Type B pancreatic cell (in vitro differentiated cells): Measurements from ENCODE around the gene CEACAM19. TPM values are rescaled to one million over a fixed set of nuclear protein-coding genes. Genes with fewer than 3 reads are reported as not detected.
A peak's percentile ranks its signal among the peaks of the same experiment; 100 is the strongest.

Experiments
- DNase-seq: peaks from one replicate; pipeline ENCODE4 v3.0.0; 2021; ENCODE audit warnings: mixed read lengths; ENCODE audit not compliant: unreplicated experiment; ENCODE audit errors: extremely low spot score
- H3K27ac Mint-ChIP-seq: 2 replicates; pipeline ENCODE4 v1.8.0; 2021; ENCODE audit warnings: mild to moderate bottlenecking, mixed read lengths
- H3K27me3 Mint-ChIP-seq: 2 replicates; pipeline ENCODE4 v1.8.0; 2021; ENCODE audit warnings: mixed read lengths
- H3K36me3 Mint-ChIP-seq: 2 replicates; pipeline ENCODE4 v1.8.0; 2021; ENCODE audit warnings: mixed read lengths
- H3K4me1 Mint-ChIP-seq: one replicate; pipeline ENCODE4 v1.8.0; 2021; ENCODE audit warnings: mixed read lengths; ENCODE audit not compliant: unreplicated experiment
- H3K4me3 Mint-ChIP-seq: 2 replicates; pipeline ENCODE4 v1.8.0; 2021; ENCODE audit warnings: mild to moderate bottlenecking, mixed read lengths
- H3K9me3 Mint-ChIP-seq: 2 replicates; pipeline ENCODE4 v1.8.0; 2021; ENCODE audit warnings: mixed read lengths
- total RNA-seq: library from RNA; stranded (reverse); gene quantifications from 2 replicates; pipeline ENCODE4 v1.2.1, GENCODE V29; 2021; ENCODE audit warnings: low replicate concordance
- TF ChIP-seq, protein P1 (sequence below): fragments of 200-600 bp; sonication (generic); conservative IDR thresholded peaks from 2 replicates; pipeline ENCODE4 v1.5.0; 2021; ENCODE audit warnings: antibody characterized with exemption, mild to moderate bottlenecking

CEACAM19 gene
- total RNA-seq, 1 donor from 2014 or later = 6.3 TPM

GRCh38 chr19:44722131-44723121, 51.1 kb downstream of the CEACAM19 start:
- no peak for DNase-seq
- H3K4me1 Mint-ChIP-seq = peaks cover 16% of the 10 kb centered on the region
- H3K36me3 Mint-ChIP-seq = no peaks in the 10 kb centered on the region
- H3K27ac Mint-ChIP-seq = no peak overlapping the region
- TF ChIP-seq, protein P1, sequence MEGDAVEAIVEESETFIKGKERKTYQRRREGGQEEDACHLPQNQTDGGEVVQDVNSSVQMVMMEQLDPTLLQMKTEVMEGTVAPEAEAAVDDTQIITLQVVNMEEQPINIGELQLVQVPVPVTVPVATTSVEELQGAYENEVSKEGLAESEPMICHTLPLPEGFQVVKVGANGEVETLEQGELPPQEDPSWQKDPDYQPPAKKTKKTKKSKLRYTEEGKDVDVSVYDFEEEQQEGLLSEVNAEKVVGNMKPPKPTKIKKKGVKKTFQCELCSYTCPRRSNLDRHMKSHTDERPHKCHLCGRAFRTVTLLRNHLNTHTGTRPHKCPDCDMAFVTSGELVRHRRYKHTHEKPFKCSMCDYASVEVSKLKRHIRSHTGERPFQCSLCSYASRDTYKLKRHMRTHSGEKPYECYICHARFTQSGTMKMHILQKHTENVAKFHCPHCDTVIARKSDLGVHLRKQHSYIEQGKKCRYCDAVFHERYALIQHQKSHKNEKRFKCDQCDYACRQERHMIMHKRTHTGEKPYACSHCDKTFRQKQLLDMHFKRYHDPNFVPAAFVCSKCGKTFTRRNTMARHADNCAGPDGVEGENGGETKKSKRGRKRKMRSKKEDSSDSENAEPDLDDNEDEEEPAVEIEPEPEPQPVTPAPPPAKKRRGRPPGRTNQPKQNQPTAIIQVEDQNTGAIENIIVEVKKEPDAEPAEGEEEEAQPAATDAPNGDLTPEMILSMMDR = no peak
- no peaks in the 10 kb centered on the region for H3K9me3 Mint-ChIP-seq
- no peak overlapping the region for H3K4me3 Mint-ChIP-seq
- H3K27me3 Mint-ChIP-seq = no peaks in the 10 kb centered on the region

- TF ChIP-seq, protein P1 = no peak
- no peak for DNase-seq
- Mint-ChIP-seq H3K4me1 (peaks cover 12% of the 10 kb centered on the region), H3K36me3 (no peaks in the 10 kb centered on the region), H3K4me3 (no peak overlapping the region), H3K27ac (no peak overlapping the region), H3K27me3 (no peaks in the 10 kb centered on the region), H3K9me3 (no peaks in the 10 kb centered on the region)
These were observed 52.1 kb downstream of the CEACAM19 start for GRCh38 chr19:44723299-44723951.

- Mint-ChIP-seq H3K36me3 (no peaks in the 10 kb centered on the region), H3K27ac (peak overlapping the region; percentile 84), H3K4me1 (peaks cover 12% of the 10 kb centered on the region), H3K4me3 (no peak overlapping the region), H3K27me3 (no peaks in the 10 kb centered on the region), H3K9me3 (no peaks in the 10 kb centered on the region)
- TF ChIP-seq, protein P1 = peak; percentile 98
- DNase-seq = peak; percentile 84
These were observed 52.7 kb downstream of the CEACAM19 start for GRCh38 chr19:44723952-44724319.

DNA sequence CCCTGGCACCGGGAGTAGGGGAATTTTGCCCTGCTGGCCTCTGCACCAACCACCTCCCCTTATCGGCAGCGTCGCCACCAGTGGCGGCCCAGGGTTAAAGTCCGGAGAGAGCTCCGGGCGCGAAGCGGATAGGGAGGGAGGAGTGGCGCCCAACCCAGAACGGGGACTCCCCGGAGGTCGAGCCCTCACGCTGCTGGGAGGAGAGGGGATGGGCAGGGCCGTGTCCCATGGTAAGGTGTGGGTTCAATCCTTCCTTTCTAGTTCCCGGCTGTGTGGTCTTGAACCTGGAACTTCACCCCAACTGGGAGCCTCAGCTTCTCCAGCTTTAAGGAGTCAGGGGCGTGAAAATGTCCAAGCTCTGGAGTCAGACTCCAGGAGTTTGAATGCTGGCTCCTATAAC, 54.0 kb downstream of the CEACAM19 start:
- Mint-ChIP-seq H3K36me3 (no peaks in the 10 kb centered on the region), H3K27me3 (no peaks in the 10 kb centered on the region), H3K4me1 (peaks cover 8% of the 10 kb centered on the region), H3K4me3 (no peak overlapping the region), H3K27ac (no peak overlapping the region), H3K9me3 (no peaks in the 10 kb centered on the region)
- TF ChIP-seq, protein P1 = no peak
- DNase-seq = no peak

GRCh38 chr19:44725684-44726083, 54.4 kb downstream of the CEACAM19 start:
- H3K4me3 Mint-ChIP-seq = no peak overlapping the region
- H3K4me1 Mint-ChIP-seq = peaks cover 8% of the 10 kb centered on the region
- no peak for DNase-seq
- no peaks in the 10 kb centered on the region for H3K9me3 Mint-ChIP-seq
- no peak overlapping the region for H3K27ac Mint-ChIP-seq
- no peaks in the 10 kb centered on the region for H3K27me3 Mint-ChIP-seq
- TF ChIP-seq, protein P1 = no peak
- H3K36me3 Mint-ChIP-seq = no peaks in the 10 kb centered on the region
